IMR-90 (cell line): ENCODE measurements around the gene AFG3L2. TPM values are rescaled to one million over a fixed set of nuclear protein-coding genes. Genes with fewer than 3 reads are reported as not detected.

Source experiments
- CEBPB ChIP-seq: IDR thresholded peaks from 2 replicates; pipeline ENCODE4 v1.6.1; 2012; ENCODE audit warnings: low read depth, low read length, improper control_type of control experiment
- polyA plus RNA-seq, 3 experiments: library from polyadenylated mRNA; depleted of rRNA; stranded (reverse); fragments of >200 nt; gene quantifications; 2 replicates each; pipeline ENCODE4 v1.2.3, GENCODE V29; 2012; ENCODE audit warnings: low replicate concordance in 1 of 3
- total RNA-seq: library from RNA; depleted of rRNA; stranded (reverse); fragments of >200 nt; gene quantifications from 2 replicates; pipeline ENCODE4 v1.2.3, GENCODE V29; 2012
- TF ChIP-seq, protein P1 (sequence below): fragments of 150-350 bp; IDR thresholded peaks from 2 replicates; pipeline ENCODE4 v1.6.1; 2016; ENCODE audit warnings: low read depth, mild to moderate bottlenecking, low read length, moderate library complexity, borderline replicate concordance

Gene AFG3L2
- total and polyA plus RNA-seq, 2 of the 4 experiments (the other 2 are of a cell fraction): 26.9 to 37.6 TPM

DNA sequence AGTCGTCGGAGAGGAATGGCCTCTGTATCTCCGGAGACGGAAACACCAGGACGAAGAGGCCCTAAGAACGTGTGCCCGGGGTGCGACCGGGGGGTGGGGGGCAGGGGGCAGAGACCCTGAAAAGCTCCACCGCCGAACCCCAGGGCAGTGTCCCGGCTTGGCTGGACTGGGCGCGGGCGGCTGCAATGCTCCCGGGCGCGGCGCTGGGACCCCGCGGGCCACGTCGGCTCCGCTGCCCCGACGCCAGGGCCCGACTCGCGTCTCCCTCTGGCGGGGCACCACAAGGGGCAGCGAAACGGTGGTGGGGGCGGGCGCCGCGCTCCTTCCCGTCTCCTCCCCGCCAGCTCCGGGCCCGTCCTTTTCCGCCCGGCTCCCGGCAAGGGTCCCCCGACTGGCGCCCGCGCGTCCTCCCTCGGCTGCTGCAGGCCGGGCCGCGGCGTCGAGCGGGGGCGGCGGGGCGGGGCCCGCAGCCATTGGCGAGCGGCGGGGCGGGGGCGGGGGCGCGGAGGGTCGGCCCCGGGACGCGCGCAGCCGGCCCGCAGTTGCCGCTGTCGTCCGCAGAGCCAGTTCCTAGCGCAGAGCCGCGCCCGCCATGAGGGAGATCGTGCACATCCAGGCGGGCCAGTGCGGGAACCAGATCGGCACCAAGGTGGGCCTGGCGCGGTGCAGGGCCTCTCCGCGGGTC is 69.2 kb downstream of the AFG3L2 start, which contains the start of gene TUBB6 (continued):
- TF ChIP-seq, protein P1, sequence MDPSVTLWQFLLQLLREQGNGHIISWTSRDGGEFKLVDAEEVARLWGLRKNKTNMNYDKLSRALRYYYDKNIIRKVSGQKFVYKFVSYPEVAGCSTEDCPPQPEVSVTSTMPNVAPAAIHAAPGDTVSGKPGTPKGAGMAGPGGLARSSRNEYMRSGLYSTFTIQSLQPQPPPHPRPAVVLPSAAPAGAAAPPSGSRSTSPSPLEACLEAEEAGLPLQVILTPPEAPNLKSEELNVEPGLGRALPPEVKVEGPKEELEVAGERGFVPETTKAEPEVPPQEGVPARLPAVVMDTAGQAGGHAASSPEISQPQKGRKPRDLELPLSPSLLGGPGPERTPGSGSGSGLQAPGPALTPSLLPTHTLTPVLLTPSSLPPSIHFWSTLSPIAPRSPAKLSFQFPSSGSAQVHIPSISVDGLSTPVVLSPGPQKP: no peak
- TF ChIP-seq CEBPB: no peak
